GM20000 (cell line): ENCODE results near the gene OLFM1.

ENCODE experiments used
- DNase-seq: peaks from one replicate; pipeline ENCODE4 v3.0.0; 2012; ENCODE audit warnings: low spot score
- CTCF ChIP-seq: IDR thresholded peaks from 2 replicates; pipeline ENCODE4 v1.5.1; 2012; ENCODE audit warnings: mild to moderate bottlenecking, control low read depth; ENCODE audit errors: extremely low read depth, missing control alignments

OLFM1 gene

GRCh38 chr9:135166565-135166964 lies 79.1 kb downstream of the OLFM1 start:
- TF ChIP-seq CTCF: no peak
- no peak for DNase-seq

- no peak for DNase-seq
- no peak for TF ChIP-seq CTCF
These were observed 79.9 kb downstream of the OLFM1 start for GRCh38 chr9:135167356-135167755.

- no peak for DNase-seq
- TF ChIP-seq CTCF: no peak
These were observed 80.6 kb downstream of the OLFM1 start for GRCh38 chr9:135167849-135168655.

- no peak for TF ChIP-seq CTCF
- DNase-seq: no peak
These were observed 82.3 kb downstream of the OLFM1 start for GRCh38 chr9:135169709-135170226.

- TF ChIP-seq CTCF: no peak
- no peak for DNase-seq
These were observed 83.1 kb downstream of the OLFM1 start for GRCh38 chr9:135170535-135170934.
